Loucy (cell line): Measurements from ENCODE around the gene DNM3.

ENCODE experiments used
- H2AFZ ChIP-seq: fragments of 200-600 bp; sonication (generic); 2 replicates; pipeline ENCODE4 v1.6.0; 2016; ENCODE audit warnings: antibody characterized with exemption, mild to moderate bottlenecking, low read length, moderate library complexity
- H3F3A ChIP-seq: fragments of 200-600 bp; 2 replicates; pipeline ENCODE4 v1.6.0; 2016; ENCODE audit warnings: antibody characterized with exemption, low read depth, mild to moderate bottlenecking
- H3K27me3 ChIP-seq: fragments of 200-600 bp; sonication (generic); 2 replicates; pipeline ENCODE4 v1.6.1; 2014; ENCODE audit warnings: low read length, mild to moderate bottlenecking; ENCODE audit not compliant: insufficient read depth, poor library complexity, severe bottlenecking
- H3K36me3 ChIP-seq: fragments of 200-600 bp; sonication (generic); 2 replicates; pipeline ENCODE4 v1.6.1; 2016; ENCODE audit warnings: low read length; ENCODE audit not compliant: insufficient read depth
- H3K4me1 ChIP-seq: fragments of 200-600 bp; sonication (generic); 2 replicates; pipeline ENCODE4 v1.5.1; 2014; ENCODE audit warnings: low read length, mild to moderate bottlenecking; ENCODE audit not compliant: insufficient read depth, poor library complexity, severe bottlenecking
- H3K4me2 ChIP-seq: fragments of 200-600 bp; sonication (generic); 2 replicates; pipeline ENCODE4 v1.6.0; 2014; ENCODE audit warnings: antibody characterized with exemption, low read length, low read depth, mild to moderate bottlenecking; ENCODE audit not compliant: poor library complexity, severe bottlenecking
- H3K4me3 ChIP-seq: fragments of 200-600 bp; sonication (generic); 2 replicates; pipeline ENCODE4 v1.5.1; 2014; ENCODE audit warnings: low read length, mild to moderate bottlenecking, mixed read lengths; ENCODE audit not compliant: poor library complexity, severe bottlenecking
- H3K79me2 ChIP-seq: fragments of 200-600 bp; sonication (generic); 2 replicates; pipeline ENCODE4 v1.6.1; 2014; ENCODE audit warnings: low read length; ENCODE audit not compliant: insufficient read depth
- H3K9ac ChIP-seq: fragments of 200-600 bp; sonication (generic); 2 replicates; pipeline ENCODE4 v1.6.0; 2014; ENCODE audit warnings: mild to moderate bottlenecking, low read depth, low read length, moderate library complexity; ENCODE audit not compliant: poor library complexity, severe bottlenecking
- H3K9me2 ChIP-seq: fragments of 200-600 bp; sonication (generic); replicated peaks from 2 replicates; pipeline ENCODE4 v1.6.1; 2016; ENCODE audit warnings: low read depth, low read length, mixed read lengths
- H3K9me3 ChIP-seq: fragments of 200-600 bp; sonication (generic); 2 replicates; pipeline ENCODE4 v1.6.1; 2014; ENCODE audit warnings: mild to moderate bottlenecking, antibody characterized with exemption, low read length, low read depth; ENCODE audit not compliant: insufficient read depth
- H4K20me1 ChIP-seq: fragments of 200-600 bp; sonication (generic); 2 replicates; pipeline ENCODE4 v1.6.0; 2014; ENCODE audit warnings: antibody characterized with exemption, low read length, mild to moderate bottlenecking; ENCODE audit not compliant: insufficient read depth, poor library complexity, severe bottlenecking
- CTCF ChIP-seq: fragments of 200-600 bp; sonication (generic); conservative IDR thresholded peaks from 2 replicates; pipeline ENCODE4 v1.5.1; 2014; ENCODE audit warnings: mild to moderate bottlenecking, antibody characterized with exemption, low read length
- EZH2phosphoT487 ChIP-seq: fragments of 200-600 bp; IDR thresholded peaks from 2 replicates; pipeline ENCODE4 v1.6.1; 2018; ENCODE audit warnings: antibody characterized with exemption, mild to moderate bottlenecking, moderate library complexity, borderline replicate concordance

DNM3 gene

GRCh38 chr1:172442404-172442803 lies 601.1 kb downstream of the DNM3 start:
- peak overlapping the region; percentile 83 for H3K4me3 ChIP-seq
- H3K9ac ChIP-seq: peak overlapping the region; percentile 91
- H3K9me2 ChIP-seq: no peaks in the 10 kb centered on the region
- peaks cover 34% of the 10 kb centered on the region for H3K4me1 ChIP-seq
- peak overlapping the region; percentile 92 for H3K4me2 ChIP-seq
- H3K27me3 ChIP-seq: no peaks in the 10 kb centered on the region
- no peaks in the 10 kb centered on the region for H3K9me3 ChIP-seq
- H2AFZ ChIP-seq: no peak overlapping the region
- no peak for TF ChIP-seq CTCF
- no peak for TF ChIP-seq EZH2phosphoT487
- H3K79me2 ChIP-seq: peaks cover 48% of the 10 kb centered on the region
- no peaks in the 10 kb centered on the region for H3K36me3 ChIP-seq
- no peaks in the 10 kb centered on the region for H4K20me1 ChIP-seq
- no peaks in the 10 kb centered on the region for H3F3A ChIP-seq

GRCh38 chr1:172442843-172443565 lies 601.7 kb downstream of the DNM3 start:
- Histone ChIP-seq H3K27me3 (no peaks in the 10 kb centered on the region), H3K4me3 (peak overlapping the region; percentile 83), H3F3A (no peaks in the 10 kb centered on the region), H3K79me2 (peaks cover 48% of the 10 kb centered on the region), H3K4me2 (peak overlapping the region; percentile 92), H3K36me3 (no peaks in the 10 kb centered on the region), H3K4me1 (peaks cover 34% of the 10 kb centered on the region), H4K20me1 (no peaks in the 10 kb centered on the region), H3K9me2 (no peaks in the 10 kb centered on the region), H3K9ac (peak overlapping the region; percentile 91), H2AFZ (peak overlapping the region; percentile 75), H3K9me3 (no peaks in the 10 kb centered on the region)
- no peak for TF ChIP-seq CTCF
- no peak for TF ChIP-seq EZH2phosphoT487

- H3K4me1 ChIP-seq: peaks cover 34% of the 10 kb centered on the region
- H2AFZ ChIP-seq: peak within 1 kb of the TSS; percentile 75
- H4K20me1 ChIP-seq: no peaks in the 10 kb centered on the region
- H3K4me3 ChIP-seq: peak within 1 kb of the TSS; percentile 83
- H3K79me2 ChIP-seq: peaks cover 48% of the 10 kb centered on the region
- peak within 1 kb of the TSS; percentile 92 for H3K4me2 ChIP-seq
- H3K36me3 ChIP-seq: no peaks in the 10 kb centered on the region
- peak within 1 kb of the TSS; percentile 91 for H3K9ac ChIP-seq
- H3K9me3 ChIP-seq: no peaks in the 10 kb centered on the region
- H3K9me2 ChIP-seq: no peaks in the 10 kb centered on the region
- TF ChIP-seq CTCF (peak; percentile 88), EZH2phosphoT487 (no peak)
- H3K27me3 ChIP-seq: no peaks in the 10 kb centered on the region
- H3F3A ChIP-seq: no peaks in the 10 kb centered on the region
Observed at GRCh38 chr1:172443666-172444453, 602.6 kb downstream of the DNM3 start, which contains the start of gene PIGC. Gene PIGC, minus strand, starts transcription at chr1:172444069. Its CDS starts 1,447 bp downstream, at chr1:172442622.
